ENCODE measurements around the gene SDHA.
"Not testable (repeated sequence)": the region's sequence is repeated elsewhere in the genome, so short reads cannot be mapped to it uniquely, and the experiment has no call there.

DNA sequence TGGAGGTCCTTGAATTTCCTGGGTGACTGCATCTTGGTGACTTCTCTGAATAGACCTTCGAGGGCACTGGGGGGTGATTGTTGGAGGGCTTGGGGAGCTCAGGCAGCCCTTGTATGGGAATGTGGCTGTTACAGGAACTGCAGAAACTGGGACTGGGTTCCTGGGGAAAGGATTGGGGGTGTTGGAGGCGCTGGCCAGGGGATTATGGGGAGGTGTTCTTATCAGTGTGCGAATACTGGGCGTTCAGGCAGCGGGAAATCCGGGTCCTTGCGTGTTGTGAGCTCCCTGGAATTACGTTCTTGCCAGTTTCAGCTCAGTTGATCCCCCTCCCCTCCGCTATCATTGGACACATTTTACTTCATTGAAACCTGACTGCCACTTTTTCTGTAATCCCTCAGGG lies 55.0 kb downstream of the SDHA start:
- TF ChIP-seq, protein P1, sequence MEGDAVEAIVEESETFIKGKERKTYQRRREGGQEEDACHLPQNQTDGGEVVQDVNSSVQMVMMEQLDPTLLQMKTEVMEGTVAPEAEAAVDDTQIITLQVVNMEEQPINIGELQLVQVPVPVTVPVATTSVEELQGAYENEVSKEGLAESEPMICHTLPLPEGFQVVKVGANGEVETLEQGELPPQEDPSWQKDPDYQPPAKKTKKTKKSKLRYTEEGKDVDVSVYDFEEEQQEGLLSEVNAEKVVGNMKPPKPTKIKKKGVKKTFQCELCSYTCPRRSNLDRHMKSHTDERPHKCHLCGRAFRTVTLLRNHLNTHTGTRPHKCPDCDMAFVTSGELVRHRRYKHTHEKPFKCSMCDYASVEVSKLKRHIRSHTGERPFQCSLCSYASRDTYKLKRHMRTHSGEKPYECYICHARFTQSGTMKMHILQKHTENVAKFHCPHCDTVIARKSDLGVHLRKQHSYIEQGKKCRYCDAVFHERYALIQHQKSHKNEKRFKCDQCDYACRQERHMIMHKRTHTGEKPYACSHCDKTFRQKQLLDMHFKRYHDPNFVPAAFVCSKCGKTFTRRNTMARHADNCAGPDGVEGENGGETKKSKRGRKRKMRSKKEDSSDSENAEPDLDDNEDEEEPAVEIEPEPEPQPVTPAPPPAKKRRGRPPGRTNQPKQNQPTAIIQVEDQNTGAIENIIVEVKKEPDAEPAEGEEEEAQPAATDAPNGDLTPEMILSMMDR (IDR thresholded peaks at IDR 0.05): not testable (repeated sequence)
- TF ChIP-seq POLR2A (IDR thresholded peaks at IDR 0.05; ENCODE audit: low read length); KDM1A (IDR thresholded peaks at IDR 0.05; ENCODE audit: low read depth); RAD21 (conservative IDR thresholded peaks at IDR 0.05 in 1 of 2, IDR thresholded peaks at IDR 0.05 in 1 of 2); JUN (IDR thresholded peaks at IDR 0.05); PHF8 (IDR thresholded peaks at IDR 0.05; ENCODE audit: borderline replicate concordance, low read depth); ZSCAN20 (CRISPR knock-in tag; IDR thresholded peaks at IDR 0.05); CBX2 (IDR thresholded peaks at IDR 0.05; ENCODE audit: borderline replicate concordance, low read depth); CHD4 (IDR thresholded peaks at IDR 0.05; ENCODE audit: borderline replicate concordance); TP53 (CRISPR knock-in tag; IDR thresholded peaks at IDR 0.05); HOXA7 (CRISPR knock-in tag; IDR thresholded peaks at IDR 0.05); NPAS2 (CRISPR knock-in tag; IDR thresholded peaks at IDR 0.05; ENCODE audit: borderline replicate concordance); RARB (CRISPR knock-in tag; IDR thresholded peaks at IDR 0.05): not testable (repeated sequence)
- TF ChIP-seq, protein P2, sequence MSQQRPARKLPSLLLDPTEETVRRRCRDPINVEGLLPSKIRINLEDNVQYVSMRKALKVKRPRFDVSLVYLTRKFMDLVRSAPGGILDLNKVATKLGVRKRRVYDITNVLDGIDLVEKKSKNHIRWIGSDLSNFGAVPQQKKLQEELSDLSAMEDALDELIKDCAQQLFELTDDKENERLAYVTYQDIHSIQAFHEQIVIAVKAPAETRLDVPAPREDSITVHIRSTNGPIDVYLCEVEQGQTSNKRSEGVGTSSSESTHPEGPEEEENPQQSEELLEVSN (IDR thresholded peaks at IDR 0.05; ENCODE audit: borderline replicate concordance, low read depth): not testable (repeated sequence)
